ENCODE data around the gene OPTN.

The OPTN gene

GRCh38 chr10:13067431-13067830, 32.5 kb upstream of the OPTN start:
- Histone ChIP-seq H3K79me1 (ENCODE audit: low read depth, low read length) (no peaks in the 10 kb centered on the region), H4K8ac (ENCODE audit: low read depth, low read length) (no peak overlapping the region), H2BK15ac (ENCODE audit: low read length) (no peak overlapping the region), H3K14ac (ENCODE audit: low read length) (no peak overlapping the region), H3K9ac (ENCODE audit: low read depth, low read length, poor library complexity) (no peak overlapping the region), H3K9me3 (replicated peaks in 1 of 2; ENCODE audit: control insufficient read depth in 2 of 2, insufficient read depth in 1 of 2, low read depth in 1 of 2, low read length in 2 of 2) (peaks cover 0 to 3% of the 10 kb centered on the region in 2 donors), H3K18ac (ENCODE audit: low read length) (no peak overlapping the region), H3K4me3 (ENCODE audit: low read length in 2 of 2) (no peak overlapping the region), H2BK120ac (ENCODE audit: low read depth, low read length) (no peak overlapping the region), H3K36me3 (replicated peaks in 1 of 2; ENCODE audit: control insufficient read depth in 2 of 2, insufficient read depth in 2 of 2, low read length in 2 of 2) (no peaks in the 10 kb centered on the region), H2AK5ac (ENCODE audit: low read depth, low read length) (no peak overlapping the region), H3K4me1 (ENCODE audit: control insufficient read depth in 2 of 2, insufficient read depth in 1 of 2, low read depth in 1 of 2, low read length in 2 of 2) (no peaks in the 10 kb centered on the region), H4K91ac (ENCODE audit: low read depth, low read length, poor library complexity) (no peak overlapping the region), H3K27ac (replicated peaks; ENCODE audit: low read length) (no peak overlapping the region), H3K27me3 (ENCODE audit: control insufficient read depth in 3 of 3, insufficient read depth in 3 of 3, low read depth in 1 of 3, low read length in 3 of 3) (no peaks in the 10 kb centered on the region), H3K4me2 (ENCODE audit: insufficient read depth, low read length, poor library complexity, severe bottlenecking) (no peak overlapping the region), H3K23ac (ENCODE audit: low read depth, low read length, poor library complexity) (no peak overlapping the region), H3K4ac (ENCODE audit: low read length) (no peak overlapping the region), H2BK12ac (ENCODE audit: low read length) (no peak overlapping the region), H2AFZ (ENCODE audit: low read length) (no peak overlapping the region), H2BK5ac (ENCODE audit: low read length) (no peak overlapping the region)
- no peak for DNase-seq (ENCODE audit: low spot score)
- WGBS, 2 donors (ENCODE audit: extremely low coverage in 2 of 2, insufficient read length in 2 of 2, insufficient replicate concordance in 1 of 2): no CpG with 5 or more reads among the region's 7 CpGs

GRCh38 chr10:13068071-13068470, 31.9 kb upstream of the OPTN start:
- Histone ChIP-seq H3K4me3 (ENCODE audit: low read length in 2 of 2) (no peak overlapping the region), H2AFZ (ENCODE audit: low read length) (no peak overlapping the region), H3K79me1 (ENCODE audit: low read depth, low read length) (no peaks in the 10 kb centered on the region), H3K27me3 (ENCODE audit: control insufficient read depth in 3 of 3, insufficient read depth in 3 of 3, low read depth in 1 of 3, low read length in 3 of 3) (no peaks in the 10 kb centered on the region), H2BK5ac (ENCODE audit: low read length) (no peak overlapping the region), H3K27ac (replicated peaks; ENCODE audit: low read length) (no peak overlapping the region), H3K9ac (ENCODE audit: low read depth, low read length, poor library complexity) (no peak overlapping the region), H2BK12ac (ENCODE audit: low read length) (no peak overlapping the region), H2BK15ac (ENCODE audit: low read length) (no peak overlapping the region), H3K23ac (ENCODE audit: low read depth, low read length, poor library complexity) (no peak overlapping the region), H3K18ac (ENCODE audit: low read length) (no peak overlapping the region), H3K14ac (ENCODE audit: low read length) (no peak overlapping the region), H3K9me3 (replicated peaks in 1 of 2; ENCODE audit: control insufficient read depth in 2 of 2, insufficient read depth in 1 of 2, low read depth in 1 of 2, low read length in 2 of 2) (peaks cover 0 to 3% of the 10 kb centered on the region in 2 donors), H3K4ac (ENCODE audit: low read length) (no peak overlapping the region), H2AK5ac (ENCODE audit: low read depth, low read length) (no peak overlapping the region), H3K36me3 (replicated peaks in 1 of 2; ENCODE audit: control insufficient read depth in 2 of 2, insufficient read depth in 2 of 2, low read length in 2 of 2) (no peaks in the 10 kb centered on the region), H4K8ac (ENCODE audit: low read depth, low read length) (no peak overlapping the region), H3K4me2 (ENCODE audit: insufficient read depth, low read length, poor library complexity, severe bottlenecking) (no peak overlapping the region), H2BK120ac (ENCODE audit: low read depth, low read length) (no peak overlapping the region), H3K4me1 (ENCODE audit: control insufficient read depth in 2 of 2, insufficient read depth in 1 of 2, low read depth in 1 of 2, low read length in 2 of 2) (no peaks in the 10 kb centered on the region), H4K91ac (ENCODE audit: low read depth, low read length, poor library complexity) (no peak overlapping the region)
- no peak for DNase-seq (ENCODE audit: low spot score)
- no CpG with 5 or more reads among the region's 5 CpGs for WGBS, 2 donors (ENCODE audit: extremely low coverage in 2 of 2, insufficient read length in 2 of 2, insufficient replicate concordance in 1 of 2)

- no peak overlapping the region for H2AK5ac ChIP-seq (ENCODE audit: low read depth, low read length)
- no peaks in the 10 kb centered on the region for H3K4me1 ChIP-seq (ENCODE audit: control insufficient read depth in 2 of 2, insufficient read depth in 1 of 2, low read depth in 1 of 2, low read length in 2 of 2)
- WGBS, 2 donors (ENCODE audit: extremely low coverage in 2 of 2, insufficient read length in 2 of 2, insufficient replicate concordance in 1 of 2): no CpG with 5 or more reads among the region's 2 CpGs
Observed at GRCh38 chr10:13068484-13068883, 31.5 kb upstream of the OPTN start.

DNA sequence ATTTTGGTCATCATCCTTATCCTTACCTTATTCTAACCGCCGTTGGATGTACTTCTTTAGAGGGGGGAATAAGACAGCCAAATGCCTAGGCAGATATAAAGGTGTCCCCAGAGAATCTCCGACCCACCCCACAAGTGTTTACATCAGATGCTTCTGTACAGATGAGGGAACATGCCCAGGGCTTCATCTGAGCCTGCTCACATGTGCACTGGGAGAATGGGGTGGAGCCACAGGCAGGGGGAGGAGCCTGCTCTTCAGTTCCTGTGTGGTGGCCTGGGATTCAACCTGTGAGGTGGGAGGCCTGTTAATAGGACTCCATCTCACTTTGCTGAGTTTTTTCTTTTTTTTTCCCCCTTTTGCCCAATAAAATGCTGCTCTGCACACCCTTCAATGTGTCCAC, 27.6 kb upstream of the OPTN start:
- Histone ChIP-seq H3K4me1 (ENCODE audit: control insufficient read depth in 2 of 2, insufficient read depth in 1 of 2, low read depth in 1 of 2, low read length in 2 of 2) (no peaks in the 10 kb centered on the region), H3K4me2 (ENCODE audit: insufficient read depth, low read length, poor library complexity, severe bottlenecking) (no peak overlapping the region), H3K14ac (ENCODE audit: low read length) (no peak overlapping the region), H2BK15ac (ENCODE audit: low read length) (no peak overlapping the region), H3K18ac (ENCODE audit: low read length) (no peak overlapping the region), H3K4me3 (ENCODE audit: low read length in 2 of 2) (no peak overlapping the region), H2BK5ac (ENCODE audit: low read length) (no peak overlapping the region), H4K8ac (ENCODE audit: low read depth, low read length) (no peak overlapping the region), H2BK12ac (ENCODE audit: low read length) (no peak overlapping the region), H3K4ac (ENCODE audit: low read length) (no peak overlapping the region), H2BK120ac (ENCODE audit: low read depth, low read length) (no peak overlapping the region), H3K79me1 (ENCODE audit: low read depth, low read length) (no peaks in the 10 kb centered on the region), H3K23ac (ENCODE audit: low read depth, low read length, poor library complexity) (no peak overlapping the region), H3K36me3 (replicated peaks in 1 of 2; ENCODE audit: control insufficient read depth in 2 of 2, insufficient read depth in 2 of 2, low read length in 2 of 2) (no peaks in the 10 kb centered on the region), H2AK5ac (ENCODE audit: low read depth, low read length) (no peak overlapping the region), H4K91ac (ENCODE audit: low read depth, low read length, poor library complexity) (no peak overlapping the region), H2AFZ (ENCODE audit: low read length) (no peak overlapping the region), H3K9ac (ENCODE audit: low read depth, low read length, poor library complexity) (no peak overlapping the region), H3K9me3 (replicated peaks in 1 of 2; ENCODE audit: control insufficient read depth in 2 of 2, insufficient read depth in 1 of 2, low read depth in 1 of 2, low read length in 2 of 2) (peaks cover 0 to 3% of the 10 kb centered on the region in 2 donors), H3K27ac (replicated peaks; ENCODE audit: low read length) (no peak overlapping the region), H3K27me3 (ENCODE audit: control insufficient read depth in 3 of 3, insufficient read depth in 3 of 3, low read depth in 1 of 3, low read length in 3 of 3) (no peaks in the 10 kb centered on the region)
- WGBS, 2 donors (ENCODE audit: extremely low coverage in 2 of 2, insufficient read length in 2 of 2, insufficient replicate concordance in 1 of 2): no CpG with 5 or more reads among the region's 3 CpGs
- DNase-seq (ENCODE audit: low spot score): no peak

More at GRCh38 chr10:13068484-13068883, 31.5 kb upstream of the OPTN start:
- Histone ChIP-seq H2BK15ac (ENCODE audit: low read length) (no peak overlapping the region), H3K36me3 (replicated peaks in 1 of 2; ENCODE audit: control insufficient read depth in 2 of 2, insufficient read depth in 2 of 2, low read length in 2 of 2) (no peaks in the 10 kb centered on the region), H4K8ac (ENCODE audit: low read depth, low read length) (no peak overlapping the region), H3K79me1 (ENCODE audit: low read depth, low read length) (no peaks in the 10 kb centered on the region), H3K9me3 (replicated peaks in 1 of 2; ENCODE audit: control insufficient read depth in 2 of 2, insufficient read depth in 1 of 2, low read depth in 1 of 2, low read length in 2 of 2) (peaks cover 0 to 3% of the 10 kb centered on the region in 2 donors), H3K27ac (replicated peaks; ENCODE audit: low read length) (no peak overlapping the region), H3K9ac (ENCODE audit: low read depth, low read length, poor library complexity) (no peak overlapping the region), H3K4ac (ENCODE audit: low read length) (no peak overlapping the region), H3K18ac (ENCODE audit: low read length) (no peak overlapping the region), H2AFZ (ENCODE audit: low read length) (no peak overlapping the region), H2BK120ac (ENCODE audit: low read depth, low read length) (no peak overlapping the region), H3K4me2 (ENCODE audit: insufficient read depth, low read length, poor library complexity, severe bottlenecking) (no peak overlapping the region), H2BK5ac (ENCODE audit: low read length) (no peak overlapping the region), H4K91ac (ENCODE audit: low read depth, low read length, poor library complexity) (no peak overlapping the region), H3K14ac (ENCODE audit: low read length) (no peak overlapping the region), H3K4me3 (ENCODE audit: low read length in 2 of 2) (no peak overlapping the region), H3K27me3 (ENCODE audit: control insufficient read depth in 3 of 3, insufficient read depth in 3 of 3, low read depth in 1 of 3, low read length in 3 of 3) (no peaks in the 10 kb centered on the region), H2BK12ac (ENCODE audit: low read length) (no peak overlapping the region), H3K23ac (ENCODE audit: low read depth, low read length, poor library complexity) (no peak overlapping the region)
- DNase-seq (ENCODE audit: low spot score): no peak
